Fibroblast of the aortic adventitia (primary cell): Measurements from ENCODE around the gene BMP3. TPM values are rescaled to one million over a fixed set of nuclear protein-coding genes. Genes with fewer than 3 reads are reported as not detected.

Source experiments
- DNase-seq: peaks from one replicate; pipeline ENCODE4 v3.0.0-alpha.2; 2010; ENCODE audit warnings: low read depth
- H3K4me3 ChIP-seq: 2 replicates; pipeline ENCODE4 v1.5.1; 2011; ENCODE audit warnings: low read depth, mild to moderate bottlenecking, control low read depth, low read length, moderate library complexity
- total RNA-seq: library from RNA; depleted of rRNA; stranded (reverse); fragments of >200 nt; gene quantifications from 2 replicates; pipeline ENCODE4 v1.2.3, GENCODE V29; 2012; ENCODE audit warnings: low replicate concordance
- TF ChIP-seq, protein P1 (sequence below): IDR thresholded peaks from 2 replicates; pipeline ENCODE4 v1.5.1; 2011; ENCODE audit warnings: mild to moderate bottlenecking, low read length, control low read depth, inconsistent platforms; ENCODE audit not compliant: insufficient read depth

Gene BMP3
- total RNA-seq, 1 donor = 0.18 TPM

DNA sequence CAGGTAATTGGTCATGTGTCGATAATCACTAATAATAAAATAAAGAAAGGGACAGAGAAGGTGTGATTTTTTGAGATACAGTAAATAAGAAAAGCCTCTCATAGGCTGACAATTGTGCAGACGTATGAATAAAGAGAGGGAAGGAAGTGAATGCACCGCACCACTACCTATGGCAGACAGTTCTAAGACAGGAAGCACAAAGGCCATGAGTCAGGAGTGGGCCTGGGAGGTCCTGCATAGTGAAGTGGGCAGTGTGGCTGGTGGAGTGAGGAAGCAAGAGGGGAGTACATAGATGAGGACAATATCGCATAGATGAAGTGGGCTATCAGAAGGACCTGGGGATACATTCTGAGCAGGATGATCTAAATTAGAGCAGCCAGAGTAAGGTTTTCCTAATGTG, 75.6 kb downstream of the BMP3 start:
- no peak overlapping the region for H3K4me3 ChIP-seq
- DNase-seq = no peak
- TF ChIP-seq, protein P1, sequence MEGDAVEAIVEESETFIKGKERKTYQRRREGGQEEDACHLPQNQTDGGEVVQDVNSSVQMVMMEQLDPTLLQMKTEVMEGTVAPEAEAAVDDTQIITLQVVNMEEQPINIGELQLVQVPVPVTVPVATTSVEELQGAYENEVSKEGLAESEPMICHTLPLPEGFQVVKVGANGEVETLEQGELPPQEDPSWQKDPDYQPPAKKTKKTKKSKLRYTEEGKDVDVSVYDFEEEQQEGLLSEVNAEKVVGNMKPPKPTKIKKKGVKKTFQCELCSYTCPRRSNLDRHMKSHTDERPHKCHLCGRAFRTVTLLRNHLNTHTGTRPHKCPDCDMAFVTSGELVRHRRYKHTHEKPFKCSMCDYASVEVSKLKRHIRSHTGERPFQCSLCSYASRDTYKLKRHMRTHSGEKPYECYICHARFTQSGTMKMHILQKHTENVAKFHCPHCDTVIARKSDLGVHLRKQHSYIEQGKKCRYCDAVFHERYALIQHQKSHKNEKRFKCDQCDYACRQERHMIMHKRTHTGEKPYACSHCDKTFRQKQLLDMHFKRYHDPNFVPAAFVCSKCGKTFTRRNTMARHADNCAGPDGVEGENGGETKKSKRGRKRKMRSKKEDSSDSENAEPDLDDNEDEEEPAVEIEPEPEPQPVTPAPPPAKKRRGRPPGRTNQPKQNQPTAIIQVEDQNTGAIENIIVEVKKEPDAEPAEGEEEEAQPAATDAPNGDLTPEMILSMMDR = no peak

Other genes starting within 250 kb of the BMP3 start
- gene PRKG2, start 184.5 kb downstream of the BMP3 start, total RNA-seq = 7.8 and 7.9 TPM in 2 replicates